ENCODE results near the gene AAK1. TPM values are rescaled to one million over a fixed set of nuclear protein-coding genes. Genes with fewer than 3 reads are reported as not detected.

The AAK1 gene
- total and polyA plus RNA-seq, 2 of the 13 experiments (the other 11 are each of a cell fraction or from before 2014, with no cell fraction given), result 9.8 to 10.3 TPM

DNA sequence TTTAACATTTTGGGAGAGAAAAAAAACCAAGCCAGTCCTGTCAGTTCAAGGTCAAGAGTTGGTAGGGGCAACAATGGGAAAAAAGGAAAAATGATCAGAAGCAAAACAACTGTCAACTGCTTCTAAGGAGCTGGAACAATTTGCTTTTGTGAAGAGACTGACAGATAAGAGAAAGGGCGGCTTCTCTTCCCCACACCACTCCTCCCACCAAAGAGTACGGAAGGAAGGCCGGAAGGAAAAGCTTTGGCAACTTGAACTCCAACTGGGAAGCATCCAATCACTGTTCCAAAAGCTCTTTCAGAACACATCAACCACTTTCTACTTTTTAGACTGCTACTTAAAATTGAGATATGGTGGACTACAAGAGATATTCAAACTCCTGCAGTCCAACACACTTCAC, 148.5 kb downstream of the AAK1 start:
- TF ChIP-seq ZBTB8A (CRISPR knock-in tag; IDR thresholded peaks at IDR 0.05; ENCODE audit: borderline replicate concordance, low read depth) (no peak), ZNF619 (CRISPR knock-in tag; IDR thresholded peaks at IDR 0.05) (no peak), ZNF136 (CRISPR knock-in tag; IDR thresholded peaks at IDR 0.05; ENCODE audit: low read depth) (no peak), HNRNPH1 (optimal IDR thresholded peaks at IDR 0.05; ENCODE audit: low read depth, low read length) (no peak)
- TF ChIP-seq, protein P1, sequence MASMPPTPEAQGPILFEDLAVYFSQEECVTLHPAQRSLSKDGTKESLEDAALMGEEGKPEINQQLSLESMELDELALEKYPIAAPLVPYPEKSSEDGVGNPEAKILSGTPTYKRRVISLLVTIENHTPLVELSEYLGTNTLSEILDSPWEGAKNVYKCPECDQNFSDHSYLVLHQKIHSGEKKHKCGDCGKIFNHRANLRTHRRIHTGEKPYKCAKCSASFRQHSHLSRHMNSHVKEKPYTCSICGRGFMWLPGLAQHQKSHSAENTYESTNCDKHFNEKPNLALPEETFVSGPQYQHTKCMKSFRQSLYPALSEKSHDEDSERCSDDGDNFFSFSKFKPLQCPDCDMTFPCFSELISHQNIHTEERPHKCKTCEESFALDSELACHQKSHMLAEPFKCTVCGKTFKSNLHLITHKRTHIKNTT (CRISPR knock-in tag; IDR thresholded peaks at IDR 0.05), result no peak
- no peak overlapping the region for H3K27ac ChIP-seq (ENCODE audit: extremely low read length, insufficient read depth, low read length)
- H2AFZ ChIP-seq (ENCODE audit: low read length), result no peak overlapping the region
- H3K36me3 ChIP-seq (replicated peaks in 1 of 2; ENCODE audit: control insufficient read depth in 1 of 2, insufficient read depth in 2 of 2, low read length in 2 of 2), result no peaks in the 10 kb centered on the region; a peak in 2 of 5 replicates
- H3K4me1 ChIP-seq (ENCODE audit: insufficient read depth, low read length), result peaks cover 29% of the 10 kb centered on the region
- intact Hi-C loops (cut with micrococcal nuclease; ENCODE audit: unreplicated experiment) (no loop called here), in situ Hi-C loops (cut with HindIII; ENCODE audit: extremely low pct_ligation_motif_present, low pct_unique_long_range_greater_than_20kb) (no loop called here)
- H3K79me2 ChIP-seq (ENCODE audit: insufficient read depth, low read length), result no peaks in the 10 kb centered on the region
- POLR2A ChIA-PET, result no interaction called here
- H3K9ac ChIP-seq (ENCODE audit: insufficient read depth, low read depth, low read length), result no peak overlapping the region
- no peaks in the 10 kb centered on the region for H3K9me3 ChIP-seq (ENCODE audit: low read length)
- CTCF ChIA-PET (ENCODE audit: low intra/inter-chr PET ratio, low total read pairs), result no interaction called here
- ATAC-seq (no peak), FAIRE-seq (no peak), DNase-seq (ENCODE audit: low spot score) (no peak)
- WGBS (ENCODE audit: low lambda C conversion rate), result 95% methylated on average over 3 of the region's 3 CpGs
- H3K27me3 ChIP-seq (ENCODE audit: control insufficient read depth in 1 of 2, insufficient read depth in 2 of 2, low read length in 2 of 2), result no peaks in the 10 kb centered on the region
- H3K4me3 ChIP-seq (replicated peaks in 1 of 3; ENCODE audit: insufficient read depth in 1 of 3, low read depth in 2 of 3, low read length in 3 of 3), result no peak overlapping the region
- no TSS peak for BruUV-seq (replicated peaks)
- H3K4me2 ChIP-seq (ENCODE audit: low read depth, low read length), result no peak overlapping the region
- H4K20me1 ChIP-seq (ENCODE audit: insufficient read depth, low read length), result no peaks in the 10 kb centered on the region

DNA sequence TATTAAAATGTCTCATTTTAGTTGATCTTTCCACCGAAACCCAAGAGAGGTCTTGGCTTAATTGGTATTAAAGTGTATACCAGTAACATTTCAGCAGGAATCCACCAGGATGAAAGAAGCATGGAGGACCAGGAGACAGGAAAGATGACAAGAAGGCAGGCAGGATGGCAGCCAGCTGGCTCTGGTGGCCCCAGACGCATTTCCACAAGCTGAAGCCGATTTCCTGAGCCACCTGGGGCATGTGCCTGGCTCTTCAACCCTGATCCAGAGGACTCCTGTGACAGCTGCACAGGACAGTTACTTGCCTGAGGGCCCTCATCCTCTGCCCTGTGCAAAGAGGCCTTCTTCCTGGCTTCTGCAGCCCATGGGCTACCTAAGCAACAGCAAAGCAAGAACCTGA, 149.4 kb downstream of the AAK1 start:
- Histone ChIP-seq H3K9ac (ENCODE audit: insufficient read depth, low read depth, low read length) (no peak overlapping the region), H3K4me2 (ENCODE audit: low read depth, low read length) (no peak overlapping the region), H3K9me3 (ENCODE audit: low read length) (no peaks in the 10 kb centered on the region), H3K4me3 (replicated peaks in 1 of 3; ENCODE audit: insufficient read depth in 1 of 3, low read depth in 2 of 3, low read length in 3 of 3) (no peak overlapping the region), H3K27ac (ENCODE audit: extremely low read length, insufficient read depth, low read length) (no peak overlapping the region), H4K20me1 (ENCODE audit: insufficient read depth, low read length) (no peaks in the 10 kb centered on the region), H3K4me1 (ENCODE audit: insufficient read depth, low read length) (peaks cover 20% of the 10 kb centered on the region), H3K79me2 (ENCODE audit: insufficient read depth, low read length) (no peaks in the 10 kb centered on the region), H3K36me3 (replicated peaks in 1 of 2; ENCODE audit: control insufficient read depth in 1 of 2, insufficient read depth in 2 of 2, low read length in 2 of 2) (no peaks in the 10 kb centered on the region; a peak in 2 of 5 replicates), H3K27me3 (ENCODE audit: control insufficient read depth in 1 of 2, insufficient read depth in 2 of 2, low read length in 2 of 2) (no peaks in the 10 kb centered on the region), H2AFZ (ENCODE audit: low read length) (no peak overlapping the region)
- no TSS peak for BruUV-seq (replicated peaks)
- POLR2A ChIA-PET, result no interaction called here
- FAIRE-seq, result no peak
- ATAC-seq, result no peak
- CTCF ChIA-PET (ENCODE audit: low intra/inter-chr PET ratio, low total read pairs), result no interaction called here
- in situ Hi-C loops (cut with HindIII; ENCODE audit: extremely low pct_ligation_motif_present, low pct_unique_long_range_greater_than_20kb), result no loop called here
- intact Hi-C loops (cut with micrococcal nuclease; ENCODE audit: unreplicated experiment), result no loop called here
- DNase-seq (ENCODE audit: low spot score), result no peak
- 93% methylated on average over 3 of the region's 3 CpGs for WGBS (ENCODE audit: low lambda C conversion rate)
- TF ChIP-seq, protein P2, sequence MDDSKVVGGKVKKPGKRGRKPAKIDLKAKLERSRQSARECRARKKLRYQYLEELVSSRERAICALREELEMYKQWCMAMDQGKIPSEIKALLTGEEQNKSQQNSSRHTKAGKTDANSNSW (CRISPR knock-in tag; IDR thresholded peaks at IDR 0.05; ENCODE audit: borderline replicate concordance), result no peak
- TF ChIP-seq, protein P3, sequence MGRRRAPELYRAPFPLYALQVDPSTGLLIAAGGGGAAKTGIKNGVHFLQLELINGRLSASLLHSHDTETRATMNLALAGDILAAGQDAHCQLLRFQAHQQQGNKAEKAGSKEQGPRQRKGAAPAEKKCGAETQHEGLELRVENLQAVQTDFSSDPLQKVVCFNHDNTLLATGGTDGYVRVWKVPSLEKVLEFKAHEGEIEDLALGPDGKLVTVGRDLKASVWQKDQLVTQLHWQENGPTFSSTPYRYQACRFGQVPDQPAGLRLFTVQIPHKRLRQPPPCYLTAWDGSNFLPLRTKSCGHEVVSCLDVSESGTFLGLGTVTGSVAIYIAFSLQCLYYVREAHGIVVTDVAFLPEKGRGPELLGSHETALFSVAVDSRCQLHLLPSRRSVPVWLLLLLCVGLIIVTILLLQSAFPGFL (CRISPR knock-in tag; IDR thresholded peaks at IDR 0.05), result no peak
- TF ChIP-seq ZBTB21 (CRISPR knock-in tag; IDR thresholded peaks at IDR 0.05) (no peak), ZNF562 (CRISPR knock-in tag; IDR thresholded peaks at IDR 0.05; ENCODE audit: borderline replicate concordance) (no peak), ZNF263 (CRISPR knock-in tag; IDR thresholded peaks at IDR 0.05) (no peak), ZNF724P (CRISPR knock-in tag; IDR thresholded peaks at IDR 0.05; ENCODE audit: borderline replicate concordance) (no peak), ZNF615 (CRISPR knock-in tag; IDR thresholded peaks at IDR 0.05; ENCODE audit: borderline replicate concordance) (no peak), ZFP1 (CRISPR knock-in tag; IDR thresholded peaks at IDR 0.05) (no peak), SOX13 (IDR thresholded peaks at IDR 0.05) (no peak), SOX13 (CRISPR knock-in tag; conservative IDR thresholded peaks at IDR 0.05 in 1 of 2, IDR thresholded peaks at IDR 0.05 in 1 of 2) (no peak), POLR2AphosphoS5 (IDR thresholded peaks at IDR 0.05; ENCODE audit: low read depth, low read length) (no peak)
- TF ChIP-seq, protein P4, sequence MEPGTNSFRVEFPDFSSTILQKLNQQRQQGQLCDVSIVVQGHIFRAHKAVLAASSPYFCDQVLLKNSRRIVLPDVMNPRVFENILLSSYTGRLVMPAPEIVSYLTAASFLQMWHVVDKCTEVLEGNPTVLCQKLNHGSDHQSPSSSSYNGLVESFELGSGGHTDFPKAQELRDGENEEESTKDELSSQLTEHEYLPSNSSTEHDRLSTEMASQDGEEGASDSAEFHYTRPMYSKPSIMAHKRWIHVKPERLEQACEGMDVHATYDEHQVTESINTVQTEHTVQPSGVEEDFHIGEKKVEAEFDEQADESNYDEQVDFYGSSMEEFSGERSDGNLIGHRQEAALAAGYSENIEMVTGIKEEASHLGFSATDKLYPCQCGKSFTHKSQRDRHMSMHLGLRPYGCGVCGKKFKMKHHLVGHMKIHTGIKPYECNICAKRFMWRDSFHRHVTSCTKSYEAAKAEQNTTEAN (CRISPR knock-in tag; conservative IDR thresholded peaks at IDR 0.05), result no peak
